Upper lobe of right lung (tissue), 1 donor: Measurements from ENCODE around the gene NDUFS6. TPM values are rescaled to one million over a fixed set of nuclear protein-coding genes. Genes with fewer than 3 reads are reported as not detected.

ENCODE experiments used
- ATAC-seq: fragments of 200-7000 bp; cut with Tn5 transposase; one replicate; pipeline ENCODE4 v1.9.1; 2020; ENCODE audit warnings: mild to moderate bottlenecking, moderate library complexity
- DNase-seq: peaks from one replicate; pipeline ENCODE4 v3.0.0-alpha.2; 2020
- H3K27ac ChIP-seq: fragments of 200-600 bp; one replicate; pipeline ENCODE4 v1.8.0; 2022
- H3K27me3 ChIP-seq: fragments of 200-600 bp; one replicate; pipeline ENCODE4 v1.8.0; 2022; ENCODE audit warnings: mild to moderate bottlenecking
- H3K36me3 ChIP-seq: fragments of 200-600 bp; one replicate; pipeline ENCODE4 v1.8.0; 2022
- H3K4me1 ChIP-seq: fragments of 200-600 bp; one replicate; pipeline ENCODE4 v1.8.0; 2022
- H3K4me3 ChIP-seq: fragments of 200-600 bp; one replicate; pipeline ENCODE4 v1.8.0; 2022; ENCODE audit warnings: mild to moderate bottlenecking
- H3K9me3 ChIP-seq: fragments of 200-600 bp; one replicate; pipeline ENCODE4 v1.8.0; 2022
- CTCF ChIP-seq: fragments of 200-600 bp; IDR thresholded peaks from one replicate; pipeline ENCODE4 v1.8.0; 2022; ENCODE audit warnings: antibody characterized with exemption
- intact Hi-C: fragments of 100-400 bp; cut with DNase I; formaldehyde crosslinking; loops from one replicate; pipeline ENCODE4 v1.11.0; 2022
- total RNA-seq: library from RNA; stranded (reverse); fragmentation: NEBNext Ultra II Directional; extraction: Animal tissue kit (Norgen Biotek cat#: 25700); gene quantifications from one replicate; pipeline ENCODE4 v1.2.1, GENCODE V29; 2021
- donor health status: DM: no; HTN: yes; CAD: no; lungs with severe emphysema.

The NDUFS6 gene
- total RNA-seq, 1 donor from 2014 or later = 23.5 TPM

GRCh38 chr5:1760231-1760630, 41.0 kb upstream of the NDUFS6 start:
- Histone ChIP-seq H3K4me1 (no peaks in the 10 kb centered on the region), H3K4me3 (no peak overlapping the region), H3K27me3 (peaks cover 12% of the 10 kb centered on the region), H3K36me3 (no peaks in the 10 kb centered on the region), H3K9me3 (no peaks in the 10 kb centered on the region), H3K27ac (no peak overlapping the region)
- TF ChIP-seq CTCF = no peak
- ATAC-seq (no peak), DNase-seq (no peak)
- intact Hi-C loops = no loop called here

- no peak for TF ChIP-seq CTCF
- Histone ChIP-seq H3K4me1 (no peaks in the 10 kb centered on the region), H3K9me3 (no peaks in the 10 kb centered on the region), H3K36me3 (no peaks in the 10 kb centered on the region), H3K4me3 (no peak overlapping the region), H3K27me3 (peaks cover 12% of the 10 kb centered on the region), H3K27ac (no peak overlapping the region)
- ATAC-seq = no peak
- DNase-seq = no peak
- intact Hi-C loops = no loop called here
Observed at GRCh38 chr5:1760656-1761452, 40.4 kb upstream of the NDUFS6 start.

- H3K36me3 ChIP-seq = no peaks in the 10 kb centered on the region
- no peaks in the 10 kb centered on the region for H3K9me3 ChIP-seq
- peaks cover 9% of the 10 kb centered on the region for H3K27me3 ChIP-seq
- no peak for TF ChIP-seq CTCF
- ATAC-seq (no peak), DNase-seq (peak; percentile 49)
- H3K4me3 ChIP-seq = no peak overlapping the region
- no peak overlapping the region for H3K27ac ChIP-seq
- no peaks in the 10 kb centered on the region for H3K4me1 ChIP-seq
- intact Hi-C loops = no loop called here
Observed at GRCh38 chr5:1761453-1761755, 39.8 kb upstream of the NDUFS6 start.

GRCh38 chr5:1762121-1762882, 38.9 kb upstream of the NDUFS6 start:
- intact Hi-C loops = no loop called here
- ATAC-seq (no peak), DNase-seq (peak; percentile 46)
- Histone ChIP-seq H3K27ac (no peak overlapping the region), H3K36me3 (no peaks in the 10 kb centered on the region), H3K9me3 (no peaks in the 10 kb centered on the region), H3K4me3 (no peak overlapping the region), H3K4me1 (no peaks in the 10 kb centered on the region), H3K27me3 (peaks cover 9% of the 10 kb centered on the region)
- no peak for TF ChIP-seq CTCF

- H3K27ac ChIP-seq = no peak overlapping the region
- TF ChIP-seq CTCF = no peak
- no peak overlapping the region for H3K4me3 ChIP-seq
- no peaks in the 10 kb centered on the region for H3K36me3 ChIP-seq
- ATAC-seq = no peak
- intact Hi-C loops = no loop called here
- no peaks in the 10 kb centered on the region for H3K9me3 ChIP-seq
- H3K4me1 ChIP-seq = no peaks in the 10 kb centered on the region
- peak; percentile 32 for DNase-seq
- peaks cover 16% of the 10 kb centered on the region for H3K27me3 ChIP-seq
Observed at GRCh38 chr5:1762883-1763547, 38.2 kb upstream of the NDUFS6 start.
